ENCODE data around the gene CCDC107. TPM values are rescaled to one million over a fixed set of nuclear protein-coding genes. Genes with fewer than 3 reads are reported as not detected.
A peak's percentile ranks its signal among the peaks of the same experiment; 100 is the strongest.

The CCDC107 gene
- total and polyA plus RNA-seq, 9 of the 15 experiments (the other 6 are each of a cell fraction or from before 2014, with no cell fraction given): 0.35 to 11.3 (median 6.9) TPM; not detected in 1

- peak; percentile 39; the same call in 1 of the 2 replicates for TF ChIP-seq TCF3 (CRISPR knock-in tag; IDR thresholded peaks at IDR 0.05)
- peak; percentile 85 for TF ChIP-seq USF1 (CRISPR knock-in tag; IDR thresholded peaks at IDR 0.05)
- TF ChIP-seq NBN (IDR thresholded peaks at IDR 0.05; ENCODE audit: low read depth): peak; percentile 85; the same call in 1 of the 2 replicates
- peak; percentile 95 for TF ChIP-seq HNRNPLL (IDR thresholded peaks at IDR 0.05; ENCODE audit: low read depth, low read length, poor library complexity, severe bottlenecking)
- TF ChIP-seq PREB (CRISPR knock-in tag; IDR thresholded peaks at IDR 0.05): no peak
- TF ChIP-seq ZNF407 (IDR thresholded peaks at IDR 0.05; ENCODE audit: low read depth): no peak
- TF ChIP-seq CHD1 (IDR thresholded peaks at IDR 0.05; ENCODE audit: low read length): peak; percentile 51
- no peak for TF ChIP-seq GTF2E2 (tag; IDR thresholded peaks at IDR 0.05)
- peak; percentile 35 for TF ChIP-seq GATAD2B (IDR thresholded peaks at IDR 0.05; ENCODE audit: borderline replicate concordance)
- peak; percentile 81; the same call in 1 of the 2 replicates for TF ChIP-seq ZBED1 (IDR thresholded peaks at IDR 0.05)
- TF ChIP-seq EHMT2 (IDR thresholded peaks at IDR 0.05): no peak
- peak; percentile 34; the same call in 1 of the 2 replicates for TF ChIP-seq JUN (IDR thresholded peaks at IDR 0.05; ENCODE audit: borderline replicate concordance, low read depth, low read length)
- TF ChIP-seq JUN (CRISPR knock-in tag; IDR thresholded peaks at IDR 0.05; ENCODE audit: borderline replicate concordance): no peak
These were observed 451 bp upstream of the CCDC107 start, which contains the start of gene RMRP (continued) for GRCh38 chr9:35657546-35658136.

Data from K562 (cell line).